AG04449 (cell line): ENCODE data around the gene ZBTB16.

Experiments
- CTCF ChIA-PET: fragments of 350-600 bp; formaldehyde crosslinking; extraction: SDS; loops from one replicate; lab custom pipeline; 2021; ENCODE audit warnings: antibody characterized with exemption; lab: Yijun Ruan, JAX
- POLR2A ChIA-PET: fragments of 400-600, 350-600 bp; formaldehyde crosslinking; extraction: SDS; loops from one replicate; lab custom pipeline; 2020; ENCODE audit warnings: antibody characterized with exemption, inconsistent platforms; lab: Yijun Ruan, JAX
- DNase-seq: peaks from one replicate; pipeline ENCODE4 v3.0.0-alpha.2; 2010; ENCODE audit warnings: low read depth, low spot score
- H3K4me3 ChIP-seq: 2 replicates; pipeline ENCODE4 v1.5.1; 2011; ENCODE audit warnings: low read depth, mild to moderate bottlenecking, control low read depth, low read length
- CTCF ChIP-seq: IDR thresholded peaks from one replicate; pipeline ENCODE4 v1.5.1; 2011; ENCODE audit warnings: mild to moderate bottlenecking, moderate library complexity, low read length, control low read depth, inconsistent platforms; ENCODE audit not compliant: insufficient read depth; ENCODE audit errors: missing control alignments

Gene ZBTB16

GRCh38 chr11:114174712-114175495 is 115.4 kb downstream of the ZBTB16 start:
- ChIA-PET POLR2A (no interaction called here), CTCF (no interaction called here)
- H3K4me3 ChIP-seq, result no peak overlapping the region
- no peak for DNase-seq
- TF ChIP-seq CTCF, result no peak

DNA sequence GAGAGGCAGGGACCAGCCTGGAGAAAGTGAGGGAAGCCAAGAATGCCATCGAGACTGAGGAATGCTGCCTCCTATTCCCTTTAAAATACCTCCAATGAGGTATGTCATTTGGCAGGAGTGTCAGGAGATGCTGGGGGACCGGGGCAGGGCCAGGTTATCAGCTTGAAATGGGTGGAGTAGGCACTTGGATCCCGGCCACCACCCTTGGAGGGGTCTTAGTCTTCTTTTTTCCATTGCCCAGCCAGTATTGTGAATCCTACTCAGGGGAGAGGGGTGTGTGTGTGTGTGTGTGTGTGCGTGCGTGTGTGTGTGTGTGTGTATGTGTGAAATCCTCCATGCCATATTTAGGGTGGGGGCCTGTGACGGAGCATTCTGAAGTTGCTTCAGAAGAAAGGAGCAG is 116.2 kb downstream of the ZBTB16 start:
- ChIA-PET CTCF (no interaction called here), POLR2A (no interaction called here)
- no peak overlapping the region for H3K4me3 ChIP-seq
- TF ChIP-seq CTCF, result no peak
- DNase-seq, result no peak

GRCh38 chr11:114176321-114176720 is 116.8 kb downstream of the ZBTB16 start:
- H3K4me3 ChIP-seq, result no peak overlapping the region
- no peak for TF ChIP-seq CTCF
- POLR2A ChIA-PET, result no interaction called here
- DNase-seq, result no peak
- CTCF ChIA-PET, result no interaction called here

DNA sequence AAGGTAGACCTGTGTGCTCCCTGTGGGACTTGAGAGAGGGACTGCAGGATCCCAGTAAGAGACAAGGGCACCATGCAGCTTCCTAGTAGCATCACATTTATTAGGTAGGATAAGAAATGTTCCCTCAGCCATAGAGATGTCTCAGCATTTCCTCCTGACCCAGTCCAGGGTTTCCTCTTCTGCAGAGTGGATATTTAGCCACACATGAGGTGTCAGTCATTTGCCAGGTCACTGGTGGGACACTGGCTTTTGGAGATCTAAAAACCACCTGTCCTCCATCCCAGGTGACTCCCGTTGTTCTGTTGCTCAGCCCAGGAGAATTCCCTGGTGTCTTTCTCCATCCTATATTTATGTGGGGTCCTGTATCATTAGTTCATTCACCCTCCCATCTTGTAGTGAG is 119.1 kb downstream of the ZBTB16 start:
- POLR2A ChIA-PET, result no interaction called here

GRCh38 chr11:114179234-114179941 is 119.9 kb downstream of the ZBTB16 start:
- POLR2A ChIA-PET, result no interaction called here

More for the DNA sequence above, 119.1 kb downstream of the ZBTB16 start:
- DNase-seq, result no peak
- no peak for TF ChIP-seq CTCF
- H3K4me3 ChIP-seq, result no peak overlapping the region
- CTCF ChIA-PET, result interaction anchor here (1.0 kb wide), 1 partner anchor 184 kb away, joined by 3 read pairs; no protein-coding TSS in a partner anchor

More at GRCh38 chr11:114179234-114179941, 119.9 kb downstream of the ZBTB16 start:
- TF ChIP-seq CTCF, result no peak
- no peak overlapping the region for H3K4me3 ChIP-seq
- DNase-seq, result no peak
- CTCF ChIA-PET, result interaction anchor here (1.0 kb wide), 1 partner anchor 184 kb away, joined by 3 read pairs; no protein-coding TSS in a partner anchor
